ENCODE data around the gene MINK1.
A peak's percentile ranks its signal among the peaks of the same experiment; 100 is the strongest.

The MINK1 gene

GRCh38 chr17:4945944-4946280 lies 112.8 kb downstream of the MINK1 start:
- DNase-seq (ENCODE audit: low read depth, low spot score), result no peak
- in situ Hi-C loops (cut with HindIII; ENCODE audit: low sequenced_read_pairs), result no loop called here
- no peak for TF ChIP-seq CTCF (IDR thresholded peaks at IDR 0.05; ENCODE audit: low read depth, low read length)
- H3K4me3 ChIP-seq (ENCODE audit: low read depth, low read length), result peak overlapping the region; percentile 96

- no peak for DNase-seq (ENCODE audit: low read depth, low spot score)
- in situ Hi-C loops (cut with HindIII; ENCODE audit: low sequenced_read_pairs), result no loop called here
- TF ChIP-seq CTCF (IDR thresholded peaks at IDR 0.05; ENCODE audit: low read depth, low read length), result no peak
- peak overlapping the region; percentile 96 for H3K4me3 ChIP-seq (ENCODE audit: low read depth, low read length)
Observed at GRCh38 chr17:4946312-4946976, 113.3 kb downstream of the MINK1 start.

GRCh38 chr17:4947010-4947410 lies 113.9 kb downstream of the MINK1 start:
- no peak for TF ChIP-seq CTCF (IDR thresholded peaks at IDR 0.05; ENCODE audit: low read depth, low read length)
- H3K4me3 ChIP-seq (ENCODE audit: low read depth, low read length), result peak overlapping the region; percentile 96
- DNase-seq (ENCODE audit: low read depth, low spot score), result no peak
- in situ Hi-C loops (cut with HindIII; ENCODE audit: low sequenced_read_pairs), result no loop called here

Data from astrocyte of the spinal cord (primary cell).